GM23338 (cell line): ENCODE data around the gene PARL. TPM values are rescaled to one million over a fixed set of nuclear protein-coding genes. Genes with fewer than 3 reads are reported as not detected.

Experiments
- ATAC-seq: fragments of 200-7000 bp; cut with Tn5 transposase; 3 replicates; pipeline ENCODE4 v1.9.1; 2020
- DNase-seq: peaks from one replicate; pipeline ENCODE4 v3.0.0-alpha.2; 2015; ENCODE audit warnings: low spot score
- H2AFZ ChIP-seq: fragments of 200-600 bp; sonication (generic); 2 replicates; pipeline ENCODE4 v1.8.0; 2016; ENCODE audit warnings: antibody characterized with exemption, mild to moderate bottlenecking, moderate library complexity
- H3F3A ChIP-seq: fragments of 200-600 bp; sonication (generic); replicated peaks from 2 replicates; pipeline ENCODE4 v1.8.0; 2017; ENCODE audit warnings: antibody characterized with exemption, mixed run types, low read depth
- H3K27ac ChIP-seq: fragments of 200-600 bp; sonication (generic); 2 replicates; pipeline ENCODE4 v1.6.1; 2016; ENCODE audit warnings: low read depth
- H3K27me3 ChIP-seq: fragments of 200-600 bp; sonication (generic); 2 replicates; pipeline ENCODE4 v1.8.0; 2016; ENCODE audit warnings: mild to moderate bottlenecking, mixed run types, moderate library complexity; ENCODE audit not compliant: insufficient read depth
- H3K36me3 ChIP-seq: fragments of 200-600 bp; sonication (generic); 2 replicates; pipeline ENCODE4 v1.8.0; 2016; ENCODE audit warnings: mild to moderate bottlenecking; ENCODE audit not compliant: insufficient read depth
- H3K4me1 ChIP-seq: fragments of 200-600 bp; sonication (generic); 2 replicates; pipeline ENCODE4 v1.8.0; 2016; ENCODE audit warnings: mild to moderate bottlenecking, moderate library complexity; ENCODE audit not compliant: insufficient read depth
- H3K4me2 ChIP-seq: fragments of 200-600 bp; sonication (generic); 2 replicates; pipeline ENCODE4 v1.7.1; 2017; ENCODE audit warnings: mixed run types
- H3K4me3 ChIP-seq: fragments of 200-600 bp; sonication (generic); 2 replicates; pipeline ENCODE4 v1.6.1; 2016; ENCODE audit warnings: mixed run types
- H3K79me2 ChIP-seq: fragments of 200-600 bp; sonication (generic); replicated peaks from 2 replicates; pipeline ENCODE4 v1.8.0; 2017; ENCODE audit warnings: mild to moderate bottlenecking; ENCODE audit not compliant: insufficient read depth
- H3K9me2 ChIP-seq: fragments of 200-600 bp; sonication (generic); 2 replicates; pipeline ENCODE4 v1.8.0; 2017; ENCODE audit not compliant: insufficient read depth
- H4K20me1 ChIP-seq: fragments of 200-600 bp; sonication (generic); replicated peaks from 2 replicates; pipeline ENCODE4 v1.8.0; 2017; ENCODE audit warnings: mild to moderate bottlenecking; ENCODE audit not compliant: insufficient read depth
- H3K27ac Mint-ChIP-seq: 2 replicates; pipeline ENCODE4 v1.8.0; 2020; ENCODE audit warnings: inconsistent platforms, mild to moderate bottlenecking, moderate library complexity, mixed read lengths
- H3K27me3 Mint-ChIP-seq: 3 replicates; pipeline ENCODE4 v1.8.0; 2022; ENCODE audit warnings: low read depth, mild to moderate bottlenecking, moderate library complexity, mixed read lengths, inconsistent platforms; ENCODE audit not compliant: insufficient read depth, poor library complexity
- H3K36me3 Mint-ChIP-seq: 3 replicates; pipeline ENCODE4 v1.8.0; 2021; ENCODE audit warnings: low read depth, mild to moderate bottlenecking, inconsistent platforms, moderate library complexity, mixed read lengths
- H3K4me1 Mint-ChIP-seq: 3 replicates; pipeline ENCODE4 v1.8.0; 2020; ENCODE audit warnings: mild to moderate bottlenecking, inconsistent platforms, mixed read lengths
- H3K4me3 Mint-ChIP-seq: 3 replicates; pipeline ENCODE4 v1.8.0; 2021; ENCODE audit warnings: moderate library complexity, mild to moderate bottlenecking, inconsistent platforms, mixed read lengths
- H3K9me3 Mint-ChIP-seq: 3 replicates; pipeline ENCODE4 v1.8.0; 2020; ENCODE audit warnings: moderate library complexity, mild to moderate bottlenecking, inconsistent platforms, mixed read lengths
- EZH2phosphoT487 ChIP-seq: fragments of 200-600 bp; sonication (generic); IDR thresholded peaks from one replicate; pipeline ENCODE4 v1.8.1; 2018; ENCODE audit warnings: antibody characterized with exemption; ENCODE audit not compliant: unreplicated experiment
- JUNB ChIP-seq: IDR thresholded peaks from one replicate; pipeline ENCODE4 v1.6.1; 2016; ENCODE audit warnings: antibody characterized with exemption; ENCODE audit not compliant: unreplicated experiment
- NANOG ChIP-seq: IDR thresholded peaks from 2 replicates; pipeline ENCODE4 v1.6.1; 2016; ENCODE audit warnings: antibody characterized with exemption, borderline replicate concordance
- POLR2AphosphoS5 ChIP-seq: IDR thresholded peaks from 2 replicates; pipeline ENCODE4 v1.6.1; 2016; ENCODE audit warnings: antibody characterized with exemption, low read depth
- STAT1 ChIP-seq: IDR thresholded peaks from one replicate; pipeline ENCODE4 v1.6.1; 2016; ENCODE audit warnings: antibody characterized with exemption; ENCODE audit not compliant: unreplicated experiment
- ZNF331 ChIP-seq: fragments of 250-450 bp; sonication (Bioruptor Pico); IDR thresholded peaks from 2 replicates; pipeline ENCODE4 v1.5.0; 2020; ENCODE audit warnings: low read depth, mild to moderate bottlenecking, moderate library complexity
- long read RNA-seq: library from polyadenylated mRNA; unstranded; transcript quantifications from one replicate; pipeline ENCODE4 v2.0.0, GENCODE V29; 2020; ENCODE audit not compliant: unreplicated experiment
- polyA plus RNA-seq: library from polyadenylated mRNA; unstranded; fragments of >200 nt; fragmentation: Nextera tagmentation; extraction: Ambion mirVana; gene quantifications from 2 replicates; pipeline ENCODE4 v1.2.1, GENCODE V29; 2016
- total RNA-seq: library from RNA; depleted of rRNA; stranded (reverse); fragments of >200 nt; shearing (Covaris generic); gene quantifications from 2 replicates; pipeline ENCODE4 v1.2.3, GENCODE V29; 2014; rRNA removed
- TF ChIP-seq, protein P1 (sequence below): IDR thresholded peaks from one replicate; pipeline ENCODE4 v1.6.1; 2018; ENCODE audit warnings: antibody characterized with exemption; ENCODE audit not compliant: unreplicated experiment
- TF ChIP-seq, protein P2 (sequence below), 2 experiments: fragments of 200-600 bp in 1 of 2; sonication (generic) in 1 of 2; conservative IDR thresholded peaks; 2 replicates each; pipeline versions ENCODE4 v1.5.1 to v1.6.1; 2016 to 2017; ENCODE audit warnings: antibody characterized with exemption in 2 of 2, low read depth in 2 of 2, mild to moderate bottlenecking in 2 of 2, moderate library complexity in 1 of 2
- TF ChIP-seq, protein P3 (sequence below): fragments of 250-450 bp; sonication (Bioruptor Pico); IDR thresholded peaks from 2 replicates; pipeline ENCODE4 v1.5.0; 2020; ENCODE audit warnings: mild to moderate bottlenecking, moderate library complexity
- TF ChIP-seq, protein P4 (sequence below): IDR thresholded peaks from 2 replicates; pipeline ENCODE4 v1.6.1; 2016; ENCODE audit warnings: antibody characterized with exemption

The PARL gene, protein sequence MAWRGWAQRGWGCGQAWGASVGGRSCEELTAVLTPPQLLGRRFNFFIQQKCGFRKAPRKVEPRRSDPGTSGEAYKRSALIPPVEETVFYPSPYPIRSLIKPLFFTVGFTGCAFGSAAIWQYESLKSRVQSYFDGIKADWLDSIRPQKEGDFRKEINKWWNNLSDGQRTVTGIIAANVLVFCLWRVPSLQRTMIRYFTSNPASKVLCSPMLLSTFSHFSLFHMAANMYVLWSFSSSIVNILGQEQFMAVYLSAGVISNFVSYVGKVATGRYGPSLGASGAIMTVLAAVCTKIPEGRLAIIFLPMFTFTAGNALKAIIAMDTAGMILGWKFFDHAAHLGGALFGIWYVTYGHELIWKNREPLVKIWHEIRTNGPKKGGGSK
- total RNA-seq (65.7 and 67.5 TPM in 2 replicates), polyA plus RNA-seq (78.7 and 82.7 TPM in 2 replicates)
- long read RNA-seq, transcript PARL-201 (9 exons, 1,240 nt), result minor isoform, 15 of 70 reads
- long read RNA-seq, transcript PARL-202 (10 exons, 1,414 nt), result major isoform, 46 of 70 reads
- long read RNA-seq, partial matches to known transcripts, result 0 of 70 reads
- long read RNA-seq, other reads (novel, unspliced or antisense), result 8 of 70 reads

DNA sequence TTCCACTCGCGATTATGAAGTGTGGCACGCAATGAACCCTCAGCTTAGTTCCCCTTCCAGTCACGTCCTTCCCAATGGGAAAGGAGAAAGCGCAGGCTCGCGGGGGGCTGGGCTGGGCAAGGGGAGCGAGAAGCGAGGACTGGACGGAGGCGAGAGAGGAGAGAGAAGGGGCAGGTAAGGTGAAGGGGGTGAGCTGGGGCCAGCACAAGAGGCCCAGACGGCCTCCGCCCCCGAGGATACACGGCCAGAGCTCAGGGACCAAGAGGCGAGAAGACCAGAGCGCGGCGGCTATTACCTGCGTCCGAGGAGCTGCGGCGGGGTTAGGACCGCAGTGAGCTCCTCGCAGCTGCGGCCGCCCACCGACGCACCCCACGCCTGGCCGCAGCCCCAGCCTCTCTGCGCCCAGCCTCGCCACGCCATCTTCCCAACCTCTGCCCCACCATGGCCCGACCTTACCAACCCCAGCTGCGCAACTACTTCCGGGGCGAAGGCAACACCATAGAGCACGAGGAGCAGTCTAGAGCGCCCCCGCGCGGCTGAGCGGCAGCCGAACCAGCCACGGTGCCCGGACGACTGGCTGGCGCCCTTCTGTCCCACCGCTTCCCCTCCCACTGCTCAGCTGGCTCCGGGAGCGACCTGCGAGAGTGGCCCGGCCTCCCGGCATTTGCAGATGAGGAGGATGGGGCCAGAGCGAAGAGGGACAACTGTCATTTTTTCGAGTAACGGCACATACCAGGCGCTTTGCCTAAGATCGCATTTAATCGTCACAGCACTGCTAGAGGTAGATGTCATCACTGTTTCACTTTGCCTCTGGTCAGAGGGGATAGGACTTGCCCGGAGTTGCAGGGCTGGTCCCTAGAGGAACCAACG, at the start of gene PARL:
PARL (minus strand) TSS at position 454 of the 870 bp plus-strand sequence; CDS start at position 420, 34 bp downstream.
- Histone ChIP-seq H3K9me2 (no peaks in the 10 kb centered on the region), H4K20me1 (peaks cover 12% of the 10 kb centered on the region), H3F3A (0 out of 2 replicates have a peak, but pooled peaks cover 4% of the 10 kb centered on the region), H3K4me3 (peak within 1 kb of the TSS; percentile 100), H3K27ac (peak within 1 kb of the TSS; percentile 86; the same call in 1 of the 2 replicates), H2AFZ (peak within 1 kb of the TSS; percentile 100), H3K4me1 (peaks cover 13% of the 10 kb centered on the region), H3K79me2 (peaks cover 48% of the 10 kb centered on the region), H3K36me3 (no peaks in the 10 kb centered on the region), H3K4me2 (peak within 1 kb of the TSS; percentile 100), H3K27me3 (no peaks in the 10 kb centered on the region)
- Mint-ChIP-seq H3K9me3 (no peaks in the 10 kb centered on the region), H3K4me1 (peaks cover 12% of the 10 kb centered on the region), H3K27ac (peak within 1 kb of the TSS; percentile 88), H3K4me3 (peak within 1 kb of the TSS; percentile 97), H3K36me3 (no peaks in the 10 kb centered on the region), H3K27me3 (peaks cover 7% of the 10 kb centered on the region)
- DNase-seq (peak; percentile 96), ATAC-seq (peak; percentile 99)
- TF ChIP-seq ZNF331 (CRISPR knock-in tag), result no peak
- TF ChIP-seq, protein P1, sequence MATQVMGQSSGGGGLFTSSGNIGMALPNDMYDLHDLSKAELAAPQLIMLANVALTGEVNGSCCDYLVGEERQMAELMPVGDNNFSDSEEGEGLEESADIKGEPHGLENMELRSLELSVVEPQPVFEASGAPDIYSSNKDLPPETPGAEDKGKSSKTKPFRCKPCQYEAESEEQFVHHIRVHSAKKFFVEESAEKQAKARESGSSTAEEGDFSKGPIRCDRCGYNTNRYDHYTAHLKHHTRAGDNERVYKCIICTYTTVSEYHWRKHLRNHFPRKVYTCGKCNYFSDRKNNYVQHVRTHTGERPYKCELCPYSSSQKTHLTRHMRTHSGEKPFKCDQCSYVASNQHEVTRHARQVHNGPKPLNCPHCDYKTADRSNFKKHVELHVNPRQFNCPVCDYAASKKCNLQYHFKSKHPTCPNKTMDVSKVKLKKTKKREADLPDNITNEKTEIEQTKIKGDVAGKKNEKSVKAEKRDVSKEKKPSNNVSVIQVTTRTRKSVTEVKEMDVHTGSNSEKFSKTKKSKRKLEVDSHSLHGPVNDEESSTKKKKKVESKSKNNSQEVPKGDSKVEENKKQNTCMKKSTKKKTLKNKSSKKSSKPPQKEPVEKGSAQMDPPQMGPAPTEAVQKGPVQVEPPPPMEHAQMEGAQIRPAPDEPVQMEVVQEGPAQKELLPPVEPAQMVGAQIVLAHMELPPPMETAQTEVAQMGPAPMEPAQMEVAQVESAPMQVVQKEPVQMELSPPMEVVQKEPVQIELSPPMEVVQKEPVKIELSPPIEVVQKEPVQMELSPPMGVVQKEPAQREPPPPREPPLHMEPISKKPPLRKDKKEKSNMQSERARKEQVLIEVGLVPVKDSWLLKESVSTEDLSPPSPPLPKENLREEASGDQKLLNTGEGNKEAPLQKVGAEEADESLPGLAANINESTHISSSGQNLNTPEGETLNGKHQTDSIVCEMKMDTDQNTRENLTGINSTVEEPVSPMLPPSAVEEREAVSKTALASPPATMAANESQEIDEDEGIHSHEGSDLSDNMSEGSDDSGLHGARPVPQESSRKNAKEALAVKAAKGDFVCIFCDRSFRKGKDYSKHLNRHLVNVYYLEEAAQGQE, result peak; percentile 14
- TF ChIP-seq JUNB, result no peak
- TF ChIP-seq, protein P2, sequence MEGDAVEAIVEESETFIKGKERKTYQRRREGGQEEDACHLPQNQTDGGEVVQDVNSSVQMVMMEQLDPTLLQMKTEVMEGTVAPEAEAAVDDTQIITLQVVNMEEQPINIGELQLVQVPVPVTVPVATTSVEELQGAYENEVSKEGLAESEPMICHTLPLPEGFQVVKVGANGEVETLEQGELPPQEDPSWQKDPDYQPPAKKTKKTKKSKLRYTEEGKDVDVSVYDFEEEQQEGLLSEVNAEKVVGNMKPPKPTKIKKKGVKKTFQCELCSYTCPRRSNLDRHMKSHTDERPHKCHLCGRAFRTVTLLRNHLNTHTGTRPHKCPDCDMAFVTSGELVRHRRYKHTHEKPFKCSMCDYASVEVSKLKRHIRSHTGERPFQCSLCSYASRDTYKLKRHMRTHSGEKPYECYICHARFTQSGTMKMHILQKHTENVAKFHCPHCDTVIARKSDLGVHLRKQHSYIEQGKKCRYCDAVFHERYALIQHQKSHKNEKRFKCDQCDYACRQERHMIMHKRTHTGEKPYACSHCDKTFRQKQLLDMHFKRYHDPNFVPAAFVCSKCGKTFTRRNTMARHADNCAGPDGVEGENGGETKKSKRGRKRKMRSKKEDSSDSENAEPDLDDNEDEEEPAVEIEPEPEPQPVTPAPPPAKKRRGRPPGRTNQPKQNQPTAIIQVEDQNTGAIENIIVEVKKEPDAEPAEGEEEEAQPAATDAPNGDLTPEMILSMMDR (conservative IDR thresholded peaks at IDR 0.05; ENCODE audit: low read depth in 2 of 2), result peak; percentile 79 to 93
- TF ChIP-seq STAT1, result no peak
- TF ChIP-seq NANOG, result no peak
- TF ChIP-seq, protein P3, sequence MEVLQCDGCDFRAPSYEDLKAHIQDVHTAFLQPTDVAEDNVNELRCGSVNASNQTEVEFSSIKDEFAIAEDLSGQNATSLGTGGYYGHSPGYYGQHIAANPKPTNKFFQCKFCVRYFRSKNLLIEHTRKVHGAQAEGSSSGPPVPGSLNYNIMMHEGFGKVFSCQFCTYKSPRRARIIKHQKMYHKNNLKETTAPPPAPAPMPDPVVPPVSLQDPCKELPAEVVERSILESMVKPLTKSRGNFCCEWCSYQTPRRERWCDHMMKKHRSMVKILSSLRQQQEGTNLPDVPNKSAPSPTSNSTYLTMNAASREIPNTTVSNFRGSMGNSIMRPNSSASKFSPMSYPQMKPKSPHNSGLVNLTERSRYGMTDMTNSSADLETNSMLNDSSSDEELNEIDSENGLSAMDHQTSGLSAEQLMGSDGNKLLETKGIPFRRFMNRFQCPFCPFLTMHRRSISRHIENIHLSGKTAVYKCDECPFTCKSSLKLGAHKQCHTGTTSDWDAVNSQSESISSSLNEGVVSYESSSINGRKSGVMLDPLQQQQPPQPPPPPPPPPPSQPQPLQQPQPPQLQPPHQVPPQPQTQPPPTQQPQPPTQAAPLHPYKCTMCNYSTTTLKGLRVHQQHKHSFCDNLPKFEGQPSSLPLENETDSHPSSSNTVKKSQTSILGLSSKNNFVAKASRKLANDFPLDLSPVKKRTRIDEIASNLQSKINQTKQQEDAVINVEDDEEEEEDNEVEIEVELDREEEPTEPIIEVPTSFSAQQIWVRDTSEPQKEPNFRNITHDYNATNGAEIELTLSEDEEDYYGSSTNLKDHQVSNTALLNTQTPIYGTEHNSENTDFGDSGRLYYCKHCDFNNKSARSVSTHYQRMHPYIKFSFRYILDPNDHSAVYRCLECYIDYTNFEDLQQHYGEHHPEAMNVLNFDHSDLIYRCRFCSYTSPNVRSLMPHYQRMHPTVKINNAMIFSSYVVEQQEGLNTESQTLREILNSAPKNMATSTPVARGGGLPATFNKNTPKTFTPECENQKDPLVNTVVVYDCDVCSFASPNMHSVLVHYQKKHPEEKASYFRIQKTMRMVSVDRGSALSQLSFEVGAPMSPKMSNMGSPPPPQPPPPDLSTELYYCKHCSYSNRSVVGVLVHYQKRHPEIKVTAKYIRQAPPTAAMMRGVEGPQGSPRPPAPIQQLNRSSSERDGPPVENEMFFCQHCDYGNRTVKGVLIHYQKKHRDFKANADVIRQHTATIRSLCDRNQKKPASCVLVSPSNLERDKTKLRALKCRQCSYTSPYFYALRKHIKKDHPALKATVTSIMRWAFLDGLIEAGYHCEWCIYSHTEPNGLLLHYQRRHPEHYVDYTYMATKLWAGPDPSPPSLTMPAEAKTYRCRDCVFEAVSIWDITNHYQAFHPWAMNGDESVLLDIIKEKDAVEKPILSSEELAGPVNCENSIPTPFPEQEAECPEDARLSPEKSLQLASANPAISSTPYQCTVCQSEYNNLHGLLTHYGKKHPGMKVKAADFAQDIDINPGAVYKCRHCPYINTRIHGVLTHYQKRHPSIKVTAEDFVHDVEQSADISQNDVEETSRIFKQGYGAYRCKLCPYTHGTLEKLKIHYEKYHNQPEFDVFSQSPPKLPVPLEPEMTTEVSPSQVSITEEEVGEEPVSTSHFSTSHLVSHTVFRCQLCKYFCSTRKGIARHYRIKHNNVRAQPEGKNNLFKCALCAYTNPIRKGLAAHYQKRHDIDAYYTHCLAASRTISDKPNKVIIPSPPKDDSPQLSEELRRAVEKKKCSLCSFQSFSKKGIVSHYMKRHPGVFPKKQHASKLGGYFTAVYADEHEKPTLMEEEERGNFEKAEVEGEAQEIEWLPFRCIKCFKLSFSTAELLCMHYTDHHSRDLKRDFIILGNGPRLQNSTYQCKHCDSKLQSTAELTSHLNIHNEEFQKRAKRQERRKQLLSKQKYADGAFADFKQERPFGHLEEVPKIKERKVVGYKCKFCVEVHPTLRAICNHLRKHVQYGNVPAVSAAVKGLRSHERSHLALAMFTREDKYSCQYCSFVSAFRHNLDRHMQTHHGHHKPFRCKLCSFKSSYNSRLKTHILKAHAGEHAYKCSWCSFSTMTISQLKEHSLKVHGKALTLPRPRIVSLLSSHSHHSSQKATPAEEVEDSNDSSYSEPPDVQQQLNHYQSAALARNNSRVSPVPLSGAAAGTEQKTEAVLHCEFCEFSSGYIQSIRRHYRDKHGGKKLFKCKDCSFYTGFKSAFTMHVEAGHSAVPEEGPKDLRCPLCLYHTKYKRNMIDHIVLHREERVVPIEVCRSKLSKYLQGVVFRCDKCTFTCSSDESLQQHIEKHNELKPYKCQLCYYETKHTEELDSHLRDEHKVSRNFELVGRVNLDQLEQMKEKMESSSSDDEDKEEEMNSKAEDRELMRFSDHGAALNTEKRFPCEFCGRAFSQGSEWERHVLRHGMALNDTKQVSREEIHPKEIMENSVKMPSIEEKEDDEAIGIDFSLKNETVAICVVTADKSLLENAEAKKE (CRISPR knock-in tag), result no peak
- TF ChIP-seq POLR2AphosphoS5, result peak; percentile 96
- TF ChIP-seq, protein P4, sequence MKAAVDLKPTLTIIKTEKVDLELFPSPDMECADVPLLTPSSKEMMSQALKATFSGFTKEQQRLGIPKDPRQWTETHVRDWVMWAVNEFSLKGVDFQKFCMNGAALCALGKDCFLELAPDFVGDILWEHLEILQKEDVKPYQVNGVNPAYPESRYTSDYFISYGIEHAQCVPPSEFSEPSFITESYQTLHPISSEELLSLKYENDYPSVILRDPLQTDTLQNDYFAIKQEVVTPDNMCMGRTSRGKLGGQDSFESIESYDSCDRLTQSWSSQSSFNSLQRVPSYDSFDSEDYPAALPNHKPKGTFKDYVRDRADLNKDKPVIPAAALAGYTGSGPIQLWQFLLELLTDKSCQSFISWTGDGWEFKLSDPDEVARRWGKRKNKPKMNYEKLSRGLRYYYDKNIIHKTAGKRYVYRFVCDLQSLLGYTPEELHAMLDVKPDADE, result peak; percentile 82
- no peak for TF ChIP-seq EZH2phosphoT487
